Liver (tissue), 3 donors: Measurements from ENCODE around the gene TLCD3A.

ENCODE experiments used
- MAX ChIP-seq: IDR thresholded peaks from 2 replicates; pipeline ENCODE4 v1.6.1; 2016; ENCODE audit warnings: antibody characterized with exemption
- TAF1 ChIP-seq: conservative IDR thresholded peaks from 2 replicates; pipeline ENCODE4 v1.6.1; 2016; ENCODE audit warnings: antibody characterized with exemption, mild to moderate bottlenecking
- TF ChIP-seq, protein P1 (sequence below): fragments of 150-350 bp; IDR thresholded peaks from 2 replicates; pipeline ENCODE4 v1.5.1; 2017; ENCODE audit warnings: improper control_type of control experiment, low read depth, low read length; ENCODE audit not compliant: missing input control
- donor health status: healthy.
- donor health status: healthy.

DNA sequence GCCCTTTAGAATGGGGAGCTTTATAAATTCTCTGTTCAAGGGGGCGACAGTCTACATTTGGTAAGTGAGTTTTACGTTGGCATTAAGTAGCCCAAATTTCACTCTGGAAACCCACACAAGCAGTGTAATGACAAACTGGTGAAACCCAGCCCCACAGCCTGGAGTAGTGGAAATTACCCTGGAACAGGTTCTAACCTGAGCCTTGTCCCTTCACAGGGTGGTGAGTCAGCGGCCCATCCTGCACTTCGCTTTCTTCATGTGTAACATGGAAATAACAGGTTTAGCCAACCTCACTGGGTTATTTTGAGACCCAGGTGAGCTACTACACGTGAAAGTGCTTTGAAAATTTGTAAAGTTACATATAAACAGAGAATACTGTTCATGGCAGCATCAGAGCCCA lies 3.5 kb upstream of the TLCD3A start:
- TF ChIP-seq TAF1 (no peak), MAX (no peak)
- TF ChIP-seq, protein P1, sequence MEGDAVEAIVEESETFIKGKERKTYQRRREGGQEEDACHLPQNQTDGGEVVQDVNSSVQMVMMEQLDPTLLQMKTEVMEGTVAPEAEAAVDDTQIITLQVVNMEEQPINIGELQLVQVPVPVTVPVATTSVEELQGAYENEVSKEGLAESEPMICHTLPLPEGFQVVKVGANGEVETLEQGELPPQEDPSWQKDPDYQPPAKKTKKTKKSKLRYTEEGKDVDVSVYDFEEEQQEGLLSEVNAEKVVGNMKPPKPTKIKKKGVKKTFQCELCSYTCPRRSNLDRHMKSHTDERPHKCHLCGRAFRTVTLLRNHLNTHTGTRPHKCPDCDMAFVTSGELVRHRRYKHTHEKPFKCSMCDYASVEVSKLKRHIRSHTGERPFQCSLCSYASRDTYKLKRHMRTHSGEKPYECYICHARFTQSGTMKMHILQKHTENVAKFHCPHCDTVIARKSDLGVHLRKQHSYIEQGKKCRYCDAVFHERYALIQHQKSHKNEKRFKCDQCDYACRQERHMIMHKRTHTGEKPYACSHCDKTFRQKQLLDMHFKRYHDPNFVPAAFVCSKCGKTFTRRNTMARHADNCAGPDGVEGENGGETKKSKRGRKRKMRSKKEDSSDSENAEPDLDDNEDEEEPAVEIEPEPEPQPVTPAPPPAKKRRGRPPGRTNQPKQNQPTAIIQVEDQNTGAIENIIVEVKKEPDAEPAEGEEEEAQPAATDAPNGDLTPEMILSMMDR = no peak
